Head of caudate nucleus (tissue), 42 donors: ENCODE measurements around the gene ATOSA.
A peak's percentile ranks its signal among the peaks of the same experiment; 100 is the strongest.

Experiments
- DNase-seq, 42 donors: peaks; one replicate each; pipeline versions ENCODE4 v3.0.0 to v3.0.0-alpha.2; 2020 to 2021; ENCODE audit warnings: mixed read lengths in 7 of 42
- intact Hi-C: fragments of 100-400 bp; cut with DNase I; formaldehyde crosslinking; loops from one replicate; pipeline ENCODE4 v1.15.0; 2022

ATOSA gene

GRCh38 chr15:52657338-52657737 lies 21.9 kb downstream of the ATOSA start:
- DNase-seq = no peak
- intact Hi-C loops = no loop called here

GRCh38 chr15:52656412-52656811 lies 22.8 kb downstream of the ATOSA start:
- no peak for DNase-seq
- intact Hi-C loops = no loop called here

- no peak for DNase-seq
- intact Hi-C loops = no loop called here
Measured at GRCh38 chr15:52653431-52653964, 25.7 kb downstream of the ATOSA start.

GRCh38 chr15:52652984-52653383 lies 26.2 kb downstream of the ATOSA start:
- no peak for DNase-seq
- intact Hi-C loops = no loop called here

- DNase-seq = no peak
- intact Hi-C loops = no loop called here
Measured at GRCh38 chr15:52652286-52652685, 26.9 kb downstream of the ATOSA start.

- intact Hi-C loops = no loop called here
- peak; percentile 24 to 84 (median 62) for DNase-seq
Measured at GRCh38 chr15:52651868-52652267, 27.3 kb downstream of the ATOSA start.

GRCh38 chr15:52651114-52651513 lies 28.1 kb downstream of the ATOSA start:
- DNase-seq = no peak
- intact Hi-C loops = no loop called here

- intact Hi-C loops = no loop called here
- no peak for DNase-seq
Measured at GRCh38 chr15:52649686-52650085, 29.5 kb downstream of the ATOSA start.

GRCh38 chr15:52645916-52646315 lies 33.3 kb downstream of the ATOSA start:
- no peak for DNase-seq

GRCh38 chr15:52642386-52643361 lies 36.5 kb downstream of the ATOSA start:
- intact Hi-C loops = no loop called here
- no peak for DNase-seq

More at GRCh38 chr15:52645916-52646315, 33.3 kb downstream of the ATOSA start:
- intact Hi-C loops = no loop called here

GRCh38 chr15:52636459-52636858 lies 42.7 kb downstream of the ATOSA start:
- no peak for DNase-seq
- intact Hi-C loops = no loop called here

- intact Hi-C loops = no loop called here
- no peak for DNase-seq
Measured at GRCh38 chr15:52635908-52636307, 43.3 kb downstream of the ATOSA start.
